ENCODE measurements around the gene SPINK1.
A peak's percentile ranks its signal among the peaks of the same experiment; 100 is the strongest.
"Not testable (repeated sequence)": the region's sequence is repeated elsewhere in the genome, so short reads cannot be mapped to it uniquely, and the experiment has no call there.

SPINK1 gene

GRCh38 chr5:147831465-147831864, at the start of gene SPINK1:
Gene SPINK1 (minus strand): TSS chr5:147831671. CDS start chr5:147831577, 94 bp downstream.
- DNase-seq (ENCODE audit: low read depth), result no peak

DNA sequence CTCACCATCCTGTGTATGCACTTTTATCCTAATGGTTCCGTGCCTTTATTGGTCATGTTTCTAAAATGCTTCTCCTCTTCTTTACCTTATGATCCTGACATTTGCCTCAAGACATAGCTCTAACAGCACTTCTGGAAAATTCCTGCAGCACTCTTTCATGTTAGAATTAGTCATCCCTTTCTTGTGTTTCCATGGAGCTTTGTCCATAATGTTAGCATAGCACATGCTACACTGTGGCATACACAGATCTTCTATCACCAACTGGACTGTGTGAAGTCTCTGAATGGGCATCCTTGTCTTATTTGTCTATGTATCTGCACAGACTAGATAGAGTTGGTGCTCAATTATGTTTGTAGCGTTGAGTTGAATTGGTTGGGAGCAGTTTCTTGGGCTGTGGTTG, 49.0 kb upstream of the SPINK1 start:
- DNase-seq (ENCODE audit: low read depth), result no peak

GRCh38 chr5:147879784-147880183, 48.3 kb upstream of the SPINK1 start:
- DNase-seq (ENCODE audit: low read depth), result no peak

GRCh38 chr5:147878066-147878759, 46.7 kb upstream of the SPINK1 start, which contains the start of gene SCGB3A2:
Gene SCGB3A2 (plus strand): TSS chr5:147878711. CDS start chr5:147878804, 93 bp downstream.
- no peak for DNase-seq (ENCODE audit: low read depth)

DNA sequence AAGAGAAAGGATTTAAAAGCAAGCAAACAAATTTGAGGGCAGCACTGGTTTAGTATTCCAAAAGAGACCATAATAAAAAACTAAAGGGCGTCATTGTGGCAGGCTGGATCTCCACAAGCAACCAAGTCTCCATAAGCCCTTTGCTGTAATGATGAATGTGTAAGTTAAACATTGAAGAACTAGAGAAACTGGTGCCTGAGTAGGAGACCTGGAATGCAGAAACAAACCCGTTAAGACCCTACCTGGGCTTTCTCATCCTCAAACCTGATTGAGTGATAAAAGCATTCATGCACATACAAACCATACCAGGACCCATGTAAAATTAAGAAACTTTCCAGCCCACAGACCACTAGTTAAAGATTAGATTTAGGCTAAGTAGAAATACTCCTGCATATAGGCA, 45.2 kb upstream of the SPINK1 start:
- DNase-seq (ENCODE audit: low read depth), result no peak

GRCh38 chr5:147876141-147876540, 44.7 kb upstream of the SPINK1 start:
- DNase-seq (ENCODE audit: low read depth), result no peak

GRCh38 chr5:147874910-147875367, 43.5 kb upstream of the SPINK1 start:
- no peak for DNase-seq (ENCODE audit: low read depth)

GRCh38 chr5:147874118-147874875, 42.8 kb upstream of the SPINK1 start:
- DNase-seq (ENCODE audit: low read depth), result not testable (repeated sequence)

DNA sequence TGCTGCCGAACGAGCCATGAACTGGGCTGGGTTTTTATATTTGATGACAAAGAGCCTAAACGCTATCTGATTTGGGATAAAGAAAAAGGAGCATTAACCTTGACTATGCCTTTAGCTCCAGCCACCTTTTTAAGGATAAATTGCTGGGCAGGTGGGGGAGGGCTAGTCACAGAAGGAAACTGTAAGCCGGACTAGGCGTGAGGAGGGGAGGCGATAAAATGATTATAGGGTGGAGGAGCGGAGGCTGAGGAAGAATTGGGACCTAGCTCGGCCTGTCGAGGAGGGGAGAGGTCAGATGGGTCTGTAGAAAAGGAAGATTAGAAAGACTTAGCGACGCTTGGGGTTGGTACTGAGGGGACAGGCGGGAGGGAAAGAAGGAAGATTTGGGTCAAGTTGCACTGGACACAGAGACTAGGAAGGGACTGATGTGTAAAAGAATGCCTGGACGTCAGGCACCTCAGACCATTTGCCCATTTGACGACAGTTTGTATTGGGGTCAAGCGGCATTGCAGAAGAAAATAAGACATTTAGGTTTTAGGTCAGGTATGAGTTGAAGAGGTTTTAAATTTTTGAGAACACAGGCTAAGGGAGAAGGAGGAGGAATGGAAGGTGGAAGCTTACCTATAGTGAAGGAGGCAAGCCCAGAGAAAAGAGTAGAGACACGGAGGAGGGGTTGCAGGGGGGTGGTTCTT, 41.4 kb upstream of the SPINK1 start:
- not testable (repeated sequence) for DNase-seq (ENCODE audit: low read depth)

DNA sequence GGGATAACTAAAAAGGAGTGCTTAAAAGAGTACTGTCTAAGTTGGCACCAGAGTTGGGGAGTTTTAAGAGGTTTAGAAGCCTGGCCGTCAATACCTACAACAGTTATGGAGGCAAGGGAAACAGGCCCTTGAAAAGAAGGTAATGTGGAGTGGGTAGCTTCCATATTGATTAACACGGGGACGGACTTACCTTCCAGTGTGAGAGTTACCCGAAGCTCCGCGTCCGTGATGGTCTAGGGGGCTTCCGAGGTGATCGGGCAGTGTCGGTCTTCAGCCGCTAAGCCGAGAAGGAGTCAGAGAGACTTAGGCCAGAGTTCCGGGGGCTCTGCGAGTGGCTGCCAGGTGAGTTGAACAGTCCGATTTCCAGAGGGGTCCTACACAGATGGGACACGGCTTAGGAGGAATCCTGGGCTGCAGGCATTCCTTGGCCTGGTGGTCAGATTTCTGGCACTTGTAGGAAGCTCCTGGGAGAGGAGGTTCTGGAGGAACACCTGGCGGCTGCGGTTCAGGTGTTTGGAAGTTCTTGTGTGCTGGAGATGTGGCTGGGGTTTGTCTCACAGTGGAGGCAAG, 40.6 kb upstream of the SPINK1 start:
- not testable (repeated sequence) for DNase-seq (ENCODE audit: low read depth)

DNA sequence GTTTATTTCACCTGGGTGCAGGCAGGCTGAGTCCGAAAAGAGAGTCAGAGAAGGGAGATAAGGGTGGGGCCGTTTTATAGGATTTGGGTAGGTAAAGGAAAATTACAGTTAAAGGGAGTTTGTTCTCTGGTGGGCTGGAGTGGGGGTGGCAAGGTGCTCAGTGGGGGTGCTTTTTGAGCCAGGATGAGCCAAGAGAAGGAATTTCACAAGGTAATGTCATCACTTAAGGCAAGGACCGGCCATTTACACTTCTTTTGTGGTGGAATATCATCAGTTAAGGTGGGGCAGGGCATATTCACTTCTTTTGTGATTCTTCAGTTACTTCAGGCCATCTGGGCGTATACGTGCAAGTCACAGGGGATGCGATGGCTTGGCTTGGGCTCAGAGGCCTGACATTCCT, 38.4 kb upstream of the SPINK1 start:
- not testable (repeated sequence) for DNase-seq (ENCODE audit: low read depth)

GRCh38 chr5:147869112-147869511, 37.6 kb upstream of the SPINK1 start:
- DNase-seq (ENCODE audit: low read depth), result no peak

GRCh38 chr5:147863454-147864158, 32.1 kb upstream of the SPINK1 start:
- DNase-seq (ENCODE audit: low read depth), result no peak

DNA sequence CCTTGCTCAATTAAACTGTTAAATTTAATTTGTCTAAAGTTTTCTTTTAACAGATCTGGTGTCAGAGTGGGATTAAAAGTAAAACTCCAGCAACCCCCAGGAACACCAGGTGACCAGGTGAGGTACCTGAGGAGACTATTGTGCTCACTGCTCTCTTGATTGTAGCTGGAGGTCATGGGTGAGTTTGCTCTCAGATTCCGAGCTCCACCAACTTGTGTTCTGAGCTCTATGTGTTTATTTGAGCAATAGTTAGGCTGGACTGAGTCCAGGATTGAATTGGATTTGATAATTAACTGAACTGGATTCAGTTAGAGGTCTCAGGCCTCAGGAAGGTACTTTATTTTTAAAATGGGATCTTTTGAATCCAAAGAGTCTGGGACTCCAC, 29.2 kb upstream of the SPINK1 start:
- no peak for DNase-seq (ENCODE audit: low read depth)

GRCh38 chr5:147859962-147860640, 28.6 kb upstream of the SPINK1 start:
- DNase-seq (ENCODE audit: low read depth), result no peak

DNA sequence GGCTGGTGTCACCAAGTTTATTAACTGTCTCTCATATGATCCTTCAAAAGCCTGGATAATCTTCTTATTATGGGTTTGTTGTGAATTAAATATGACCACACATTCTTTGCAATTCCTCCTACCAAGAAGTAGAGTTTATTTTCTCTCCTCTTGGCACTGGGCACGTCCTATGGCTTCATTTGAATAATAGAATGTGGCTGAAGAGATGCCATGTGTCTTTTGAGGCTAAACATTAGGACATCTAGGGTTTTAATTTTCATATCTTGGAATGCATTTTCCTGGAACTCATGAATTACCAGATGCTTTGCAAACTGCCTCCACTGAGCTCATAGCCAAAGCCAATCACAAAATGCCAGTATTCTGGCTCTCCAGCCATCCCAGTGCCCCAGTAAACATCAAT, 27.1 kb upstream of the SPINK1 start:
- no peak for DNase-seq (ENCODE audit: low read depth)

GRCh38 chr5:147857302-147858129, 26.0 kb upstream of the SPINK1 start:
- peak; percentile 36 for DNase-seq (ENCODE audit: low read depth)

DNA sequence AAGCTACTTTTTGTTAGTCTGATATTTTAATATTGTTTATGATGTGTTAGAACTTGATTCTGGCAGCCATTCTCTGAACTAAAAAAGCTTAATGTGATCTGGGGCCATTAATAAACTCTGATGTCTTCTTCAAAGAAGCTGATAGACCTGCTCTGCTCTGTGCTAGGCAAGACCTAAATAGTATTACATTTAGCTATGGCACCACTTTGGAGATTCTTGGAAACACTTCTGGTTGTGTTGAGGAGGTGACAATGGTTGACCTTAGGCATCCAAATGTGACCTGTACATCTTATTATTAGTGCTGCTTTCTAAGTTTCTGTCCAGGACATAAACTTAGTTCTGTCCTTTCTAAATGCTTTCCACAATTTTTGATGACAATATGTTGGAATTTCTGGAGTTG, 25.3 kb upstream of the SPINK1 start:
- DNase-seq (ENCODE audit: low read depth), result no peak

GRCh38 chr5:147855774-147856069, 24.3 kb upstream of the SPINK1 start:
- DNase-seq (ENCODE audit: low read depth), result no peak
